GM19099 (cell line): ENCODE data around the gene ATP4A.

Experiments
- POLR2A ChIP-seq: IDR thresholded peaks from 3 replicates; pipeline ENCODE4 v1.6.1; 2011; ENCODE audit warnings: low read depth; ENCODE audit not compliant: insufficient read length; ENCODE audit errors: extremely low read depth

ATP4A gene

DNA sequence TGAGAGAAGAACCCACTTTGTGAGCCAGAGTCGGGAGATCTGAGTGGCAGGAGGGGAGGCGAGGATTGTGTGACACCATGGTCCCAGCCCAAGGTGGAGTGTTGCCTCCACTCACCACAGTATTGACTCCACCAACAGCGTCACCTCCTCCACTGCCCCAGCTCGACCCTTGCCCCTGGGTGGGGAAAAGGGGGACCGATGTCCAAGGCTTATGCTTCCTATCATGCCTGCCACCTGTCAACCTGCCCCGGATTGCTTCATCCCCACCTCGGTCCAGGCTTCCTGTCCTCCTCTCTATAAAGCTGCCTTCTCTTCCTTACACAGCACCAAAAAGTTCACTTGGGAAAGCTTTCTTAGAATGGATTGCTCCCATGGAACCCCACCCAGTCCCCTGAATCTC lies 57.4 kb downstream of the ATP4A start:
- TF ChIP-seq POLR2A = no peak

DNA sequence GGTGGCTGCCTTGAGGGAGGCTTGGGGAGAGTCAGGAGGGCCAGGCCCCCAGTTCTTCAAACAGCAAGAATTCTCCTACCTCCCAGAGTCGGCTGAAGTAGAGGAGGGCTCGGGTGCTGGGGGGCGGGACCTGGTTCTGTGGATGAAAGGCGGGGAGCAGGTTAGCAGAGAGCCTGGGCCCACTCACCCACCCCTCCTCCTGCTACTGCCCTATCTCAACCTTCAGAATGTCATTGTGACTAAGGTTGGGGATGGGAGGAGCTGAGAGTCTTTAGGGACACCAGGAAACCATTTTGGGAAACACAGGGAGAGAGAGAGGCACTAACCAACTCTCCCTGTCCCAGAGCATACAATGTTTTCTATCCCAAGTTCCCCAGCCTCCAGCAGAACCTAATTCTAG lies 60.7 kb downstream of the ATP4A start:
- TF ChIP-seq POLR2A = no peak

GRCh38 chr19:35501684-35502083 lies 61.8 kb downstream of the ATP4A start:
- TF ChIP-seq POLR2A = no peak

DNA sequence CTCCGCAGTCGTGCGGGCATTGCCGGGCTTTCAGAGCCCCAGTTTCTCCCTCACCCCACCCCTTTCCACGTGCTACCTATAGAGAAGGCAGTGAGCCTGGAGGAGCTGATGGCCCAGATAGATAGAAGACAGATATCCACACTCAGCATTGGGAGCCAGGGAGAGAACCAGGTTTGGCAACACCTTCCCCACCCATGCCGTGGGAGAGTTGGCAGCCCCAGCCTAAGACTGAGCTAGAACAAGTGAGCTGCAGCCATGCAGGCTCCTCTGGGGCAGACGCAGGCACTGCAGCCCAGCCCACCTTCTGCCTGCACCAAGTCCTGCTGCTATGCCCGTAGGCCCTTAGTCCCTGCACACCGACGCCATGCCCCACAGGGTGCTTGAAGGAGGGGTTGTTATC lies 62.8 kb downstream of the ATP4A start:
- TF ChIP-seq POLR2A = no peak
